GM19397 (cell line): ENCODE data around the gene BMP5.
"Not testable (repeated sequence)": the region's sequence is repeated elsewhere in the genome, so short reads cannot be mapped to it uniquely, and the experiment has no call there.

Experiments used
- ATAC-seq: cut with Tn5 transposase; IDR thresholded peaks from one replicate; pipeline ENCODE4 v1.9.1; 2021; ENCODE audit warnings: mild to moderate bottlenecking, moderate library complexity; ENCODE audit not compliant: unreplicated experiment

BMP5 gene

DNA sequence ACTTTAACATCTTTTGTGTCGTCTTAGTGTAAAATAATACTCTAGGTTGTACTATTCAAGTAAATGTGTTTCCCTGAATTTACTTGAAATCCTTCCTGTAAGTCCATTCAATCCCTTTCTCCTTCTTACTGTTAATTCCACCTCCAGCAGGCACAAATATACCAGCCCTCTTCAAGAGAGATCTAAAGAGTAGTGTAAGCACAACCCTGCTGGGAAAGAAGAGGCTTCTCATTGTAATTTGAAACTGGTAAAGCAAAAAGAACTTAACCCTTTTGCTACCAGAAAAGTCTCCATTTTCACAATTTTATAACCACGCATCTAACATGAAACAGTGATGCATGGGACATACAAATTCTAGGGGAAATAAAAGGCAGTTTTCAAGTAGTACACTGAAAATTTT lies at the start of gene BMP5:
TSS of gene BMP5 (minus strand) at position 191 of the 400 bp plus-strand sequence. CDS start 725 bp downstream, outside the sequence.
- ATAC-seq: no peak

DNA sequence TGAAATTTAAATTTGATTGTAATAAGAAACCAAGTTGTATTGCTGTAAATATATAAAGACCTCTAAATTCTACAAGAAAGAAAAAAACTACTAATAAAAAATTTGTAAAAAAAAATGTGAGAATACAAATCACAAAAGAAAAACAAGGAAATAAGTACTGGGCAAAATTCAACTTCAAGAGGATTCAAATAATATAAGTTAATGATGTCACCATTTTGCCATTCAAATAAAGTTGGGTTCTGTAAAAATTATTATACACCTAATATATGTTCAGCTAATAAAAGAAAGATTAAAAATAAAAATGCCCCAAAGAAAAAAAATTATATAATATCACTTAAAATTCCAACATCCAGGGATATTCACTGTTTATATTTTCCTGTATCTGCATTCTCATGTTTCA lies 47.0 kb upstream of the BMP5 start:
- ATAC-seq: no peak

DNA sequence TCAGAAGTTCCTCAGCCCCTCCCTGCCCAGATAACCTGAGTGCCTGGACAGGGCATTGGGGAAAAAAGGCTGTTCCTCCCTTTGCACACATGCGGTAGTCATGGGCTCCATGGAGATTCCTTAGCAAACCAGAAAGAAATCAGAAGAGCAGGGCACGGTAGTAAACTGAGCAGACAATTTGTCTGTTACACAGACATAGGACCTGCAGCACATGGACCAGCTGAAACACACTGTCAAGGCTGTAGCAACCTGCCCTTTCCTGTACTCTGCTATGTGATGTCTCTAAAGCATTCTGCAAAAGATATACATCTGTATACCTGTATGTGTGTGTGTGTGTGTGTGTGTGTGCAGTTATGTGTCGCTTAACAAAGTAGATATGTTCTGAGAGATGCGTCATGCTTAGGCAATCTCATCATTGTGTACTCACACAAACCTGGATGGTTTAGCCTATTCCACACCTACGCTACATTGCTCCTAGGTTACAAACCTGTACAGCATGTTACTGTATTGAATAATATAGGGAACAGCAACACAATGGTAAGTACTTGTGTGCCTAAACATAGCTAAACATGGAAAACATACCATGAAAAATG lies 44.4 kb upstream of the BMP5 start:
- ATAC-seq: no peak

DNA sequence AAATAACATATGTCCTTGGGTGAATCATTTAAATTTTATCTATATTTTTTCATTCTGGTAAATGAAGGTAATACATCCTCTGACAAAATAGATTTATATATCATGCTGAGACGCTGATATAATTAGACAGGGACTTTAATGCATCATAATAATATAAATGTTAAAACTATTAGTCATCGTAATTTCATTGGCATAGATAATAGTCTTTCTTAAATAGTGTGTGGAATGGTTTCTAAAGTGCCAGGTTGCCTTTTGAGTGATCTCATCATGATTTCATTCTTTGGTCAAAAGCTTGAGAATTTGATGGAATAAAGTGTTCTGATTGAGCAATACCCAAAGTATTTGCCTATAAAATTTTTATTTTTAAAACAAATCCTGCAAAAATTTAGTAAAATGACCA lies 43.2 kb upstream of the BMP5 start:
- ATAC-seq: no peak

DNA sequence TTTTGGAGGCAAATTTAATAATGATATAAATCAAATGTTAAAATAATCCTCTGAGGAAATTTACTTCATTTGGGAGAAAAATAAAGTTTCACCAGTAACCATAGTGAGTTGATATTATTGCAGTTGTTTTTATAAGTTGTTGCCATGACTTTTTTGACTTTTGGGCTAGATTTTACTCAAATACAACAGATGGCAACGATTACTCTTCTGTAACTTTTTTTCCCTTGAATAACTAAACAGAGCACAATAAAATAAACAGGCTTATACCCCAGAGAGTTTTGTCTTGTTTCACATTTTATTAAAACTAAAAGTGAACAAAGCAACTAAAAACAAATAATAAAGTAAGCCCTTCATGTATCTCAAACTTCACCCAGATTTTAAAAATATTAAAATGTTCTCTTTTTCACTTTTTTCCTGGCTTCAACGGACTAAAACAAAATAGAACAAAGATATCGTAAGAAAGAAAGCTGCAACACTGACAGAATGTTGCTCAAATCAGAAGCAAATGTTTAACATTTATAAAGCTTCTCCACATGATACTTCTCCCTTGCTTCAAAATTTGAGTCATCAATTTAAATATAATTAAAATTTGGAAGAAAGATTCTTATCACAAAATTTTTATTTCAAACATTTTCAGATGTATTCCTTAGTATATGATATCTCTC lies 42.5 kb upstream of the BMP5 start:
- no peak for ATAC-seq

DNA sequence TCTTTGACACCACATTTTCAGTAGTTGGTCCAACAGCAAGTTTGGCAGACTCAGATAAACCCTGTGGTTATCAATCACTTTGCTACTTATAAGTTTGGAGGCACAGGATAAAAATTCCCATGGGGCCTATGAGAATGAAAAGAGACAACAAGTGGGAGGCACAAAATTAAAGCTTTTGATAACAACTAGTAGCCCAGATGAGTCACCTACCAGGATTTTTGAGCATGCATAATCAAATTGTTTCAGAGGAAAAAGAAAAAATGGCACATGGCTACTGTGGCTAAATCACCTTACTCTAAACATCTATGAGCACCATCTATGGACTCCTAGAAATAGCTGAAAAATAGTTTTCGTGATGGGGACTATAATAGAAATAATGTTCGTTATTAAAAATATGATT lies 40.8 kb upstream of the BMP5 start:
- no peak for ATAC-seq

DNA sequence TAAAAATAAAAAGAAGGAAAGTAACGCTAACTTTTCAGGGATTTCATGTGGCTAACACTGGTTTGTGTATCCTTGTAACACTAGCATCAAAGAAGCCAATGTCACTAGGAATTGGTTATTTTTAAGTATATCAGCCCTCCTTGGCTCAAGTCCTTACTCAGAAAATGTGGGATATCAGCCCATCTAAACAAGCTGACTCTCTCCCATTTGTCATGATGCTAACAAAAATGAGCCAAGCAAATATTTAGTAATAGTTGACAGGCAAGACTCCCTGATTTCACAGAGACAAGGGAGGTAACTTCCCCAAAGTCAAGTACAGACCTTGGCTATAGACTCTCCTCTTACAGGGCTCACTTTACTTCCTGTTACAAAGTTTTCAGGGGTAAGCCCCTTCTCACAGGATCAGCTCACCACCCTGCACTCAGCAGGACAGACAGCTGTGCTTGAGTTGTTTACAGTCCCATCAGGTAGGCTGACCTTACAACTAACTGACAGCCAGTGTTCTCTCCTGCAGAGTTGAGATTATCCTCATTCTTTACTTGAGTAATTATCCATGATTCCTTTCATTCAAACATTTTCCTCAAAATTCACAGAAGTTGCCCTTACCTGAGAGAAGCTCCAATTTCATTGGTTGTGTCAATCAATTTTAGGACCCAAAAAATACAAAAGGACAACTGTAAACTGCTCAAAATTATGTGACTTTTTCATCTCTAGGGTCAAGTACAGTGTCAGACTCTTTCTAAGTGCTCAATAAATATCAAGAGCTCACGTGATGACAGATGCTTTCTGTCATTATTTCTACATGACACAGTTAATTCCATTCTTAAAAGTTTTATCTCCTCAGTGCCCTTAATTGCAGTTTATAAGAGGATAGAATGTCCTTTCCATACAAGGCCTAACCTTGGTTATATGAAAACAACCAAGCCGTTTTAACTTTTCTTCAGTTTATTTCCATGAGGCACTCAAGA lies 38.1 kb upstream of the BMP5 start:
- ATAC-seq: no peak

DNA sequence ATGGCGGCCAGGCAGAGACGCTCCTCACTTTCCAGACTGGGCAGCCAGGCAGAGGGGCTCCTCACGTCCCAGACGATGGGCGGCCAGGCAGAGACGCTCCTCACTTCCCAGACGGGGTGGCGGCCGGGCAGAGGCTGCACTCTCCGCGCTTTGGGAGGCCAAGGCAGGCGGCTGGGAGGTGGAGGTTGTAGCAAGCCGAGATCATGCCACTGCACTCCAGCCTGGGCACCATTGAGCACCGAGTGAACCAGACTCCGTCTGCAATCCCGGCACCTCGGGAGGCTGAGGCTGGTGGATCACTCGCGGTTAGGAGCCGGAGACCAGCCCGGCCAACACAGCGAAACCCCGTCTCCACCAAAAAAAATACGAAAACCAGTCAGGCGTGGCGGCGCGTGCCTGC lies 35.1 kb upstream of the BMP5 start:
- ATAC-seq: not testable (repeated sequence)

DNA sequence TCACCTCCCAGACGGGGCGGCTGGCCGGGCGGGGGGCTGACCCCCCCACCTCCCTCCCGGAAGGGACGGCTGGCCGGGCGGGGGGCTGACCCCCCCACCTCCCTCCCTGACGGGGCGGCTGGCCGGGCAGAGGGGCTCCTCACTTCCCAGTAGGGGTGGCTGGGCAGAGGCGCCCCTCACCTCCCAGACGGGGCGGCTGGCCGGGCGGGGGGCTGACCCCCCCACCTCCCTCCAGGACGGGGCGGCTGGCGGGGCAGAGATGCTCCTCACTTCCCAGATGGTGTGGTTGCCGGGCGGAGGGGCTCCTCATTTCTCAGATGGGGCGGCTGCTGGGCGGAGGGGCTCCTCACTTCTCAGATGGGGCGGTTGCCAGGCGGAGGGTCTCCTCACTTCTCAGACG lies 34.5 kb upstream of the BMP5 start:
- ATAC-seq: not testable (repeated sequence)

DNA sequence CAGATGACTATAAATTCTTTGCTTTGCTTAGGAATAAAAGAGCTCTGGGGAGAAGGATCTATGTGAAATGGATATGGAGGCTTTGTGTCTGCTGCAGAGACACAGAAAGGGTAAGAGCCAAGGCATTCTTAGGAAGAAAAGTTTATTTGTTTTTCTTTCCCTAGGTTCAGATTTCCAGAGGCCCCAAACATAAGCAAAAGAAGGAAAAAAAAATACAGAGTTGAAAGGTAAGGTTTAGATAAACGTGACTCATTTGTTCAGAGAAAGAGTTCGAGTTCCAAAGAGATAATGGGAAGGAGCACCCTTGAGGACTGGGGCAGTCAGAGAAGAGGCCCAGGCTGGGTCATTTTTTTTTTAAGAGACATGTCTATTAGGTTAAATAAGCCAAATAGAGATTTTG lies 27.4 kb upstream of the BMP5 start:
- ATAC-seq: no peak

DNA sequence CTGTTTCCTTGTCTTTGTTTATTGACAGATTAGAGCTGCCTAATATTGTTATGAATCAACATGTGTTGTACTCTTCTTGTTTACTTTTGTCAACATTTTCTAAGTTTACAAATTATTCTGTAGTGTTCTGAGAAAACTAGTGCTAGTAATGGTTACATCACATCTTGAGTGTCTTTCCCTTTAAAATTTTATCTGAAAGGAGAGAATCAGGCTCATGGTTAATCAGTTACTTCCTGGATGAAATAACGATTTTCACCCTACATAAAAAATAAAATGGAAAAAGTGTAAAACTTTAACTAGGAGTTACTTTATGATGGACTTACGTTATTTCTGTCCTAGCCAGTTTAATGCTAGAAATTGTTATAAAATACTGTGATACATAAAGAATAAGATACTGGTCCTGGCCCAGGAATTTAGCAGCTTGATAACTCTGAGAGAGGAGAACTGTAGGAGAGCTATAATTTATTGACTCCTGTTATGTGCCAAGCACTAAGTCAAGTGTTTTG lies 26.4 kb upstream of the BMP5 start:
- ATAC-seq: no peak

DNA sequence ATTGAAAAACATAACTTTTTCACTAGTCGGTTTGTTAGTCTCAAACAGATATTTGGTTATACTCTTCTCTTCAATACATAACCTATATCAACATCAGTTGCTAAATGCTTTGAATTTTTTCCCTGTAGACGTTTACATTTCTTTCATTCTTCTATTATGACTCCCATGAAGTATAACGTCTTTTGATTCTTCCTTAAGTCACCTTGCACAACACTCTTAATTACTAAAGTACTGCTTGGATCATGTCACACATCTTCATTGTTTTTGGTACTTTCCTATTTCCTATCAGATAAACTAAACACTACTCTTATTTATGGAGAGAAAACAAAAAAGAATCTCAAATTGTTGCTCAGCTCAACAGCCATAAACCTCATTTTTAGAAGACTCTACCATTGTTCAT lies 23.0 kb upstream of the BMP5 start:
- no peak for ATAC-seq

DNA sequence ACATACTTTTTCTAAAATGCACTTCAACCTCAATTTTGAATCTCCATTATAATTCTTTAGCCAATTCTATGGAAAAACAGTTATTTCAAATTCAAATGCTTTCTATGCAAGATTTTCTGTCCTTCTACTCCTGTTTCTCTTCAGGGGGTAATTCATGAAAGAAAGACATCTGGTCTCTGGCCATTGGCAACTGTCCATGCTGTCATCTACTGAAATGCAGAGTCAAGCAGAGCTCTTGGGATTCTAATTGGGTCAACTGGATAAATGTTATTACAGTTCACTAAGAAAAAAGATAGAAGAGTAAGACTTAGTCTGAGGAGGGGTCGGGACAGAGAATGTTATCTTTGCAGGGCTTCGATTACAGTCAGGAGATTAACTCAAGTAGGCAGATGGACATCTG lies 22.0 kb upstream of the BMP5 start:
- ATAC-seq: no peak

DNA sequence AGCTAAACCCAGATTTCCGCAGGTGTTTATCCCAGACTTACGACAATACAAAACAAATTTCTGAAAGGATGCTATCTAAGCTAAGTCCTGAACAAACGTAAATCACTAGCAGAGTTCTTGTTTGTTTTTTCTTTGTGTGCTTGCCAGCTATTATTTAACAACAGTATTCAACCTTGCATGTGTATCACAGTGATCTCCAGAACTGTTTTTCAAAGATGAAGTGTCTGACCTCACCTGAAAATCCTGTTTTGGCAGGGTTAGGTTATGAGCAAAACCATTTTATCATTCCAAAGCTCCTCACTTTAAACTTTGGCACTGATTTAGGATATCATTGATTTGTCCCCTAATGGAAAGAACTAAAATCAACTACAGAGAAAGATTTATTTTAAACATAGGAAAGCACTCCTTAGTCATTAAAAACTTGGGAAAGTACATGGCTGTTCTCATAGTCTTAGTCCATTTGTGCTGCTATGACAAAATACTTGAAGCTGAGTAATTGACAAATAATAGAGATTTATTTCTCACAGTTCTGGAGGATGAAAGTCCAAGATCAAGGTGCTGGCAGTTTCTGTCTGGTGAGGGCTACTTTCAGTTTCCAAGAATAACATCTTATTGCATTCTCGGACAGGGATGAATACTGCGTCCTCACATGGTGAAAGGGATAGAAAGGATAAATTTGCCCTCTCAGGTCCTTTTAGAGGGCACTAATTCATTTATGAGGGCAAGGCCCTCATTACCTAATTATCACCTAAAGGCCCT lies 20.8 kb upstream of the BMP5 start:
- ATAC-seq: no peak

DNA sequence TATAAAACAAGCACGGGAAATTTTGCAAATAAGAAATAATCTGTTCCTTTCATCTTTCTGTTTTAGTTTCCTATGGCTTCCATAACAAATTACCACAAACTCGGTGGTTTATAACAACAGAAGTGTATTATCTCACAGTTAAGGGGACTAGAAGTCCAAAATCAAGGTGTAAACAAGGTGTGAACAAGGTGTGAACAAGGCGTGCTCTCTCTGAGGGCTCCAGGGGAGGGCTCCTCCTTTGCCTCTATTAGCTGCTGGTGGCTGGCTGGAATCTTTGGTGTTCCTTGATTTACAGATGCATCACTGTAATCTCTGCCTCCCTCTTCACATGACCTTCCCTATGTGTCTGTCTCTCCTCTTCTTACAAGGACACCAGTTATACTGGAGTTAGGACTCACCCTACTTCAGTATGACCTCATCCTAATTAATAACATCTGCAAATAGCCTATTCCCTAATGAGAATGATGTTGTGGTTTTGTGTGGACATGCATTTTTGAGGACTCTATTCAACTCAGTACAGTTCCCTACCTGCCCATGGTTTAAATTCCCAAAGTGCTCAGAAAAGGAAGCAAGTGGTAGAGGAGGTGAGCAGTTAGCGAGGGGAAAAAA lies 17.5 kb upstream of the BMP5 start:
- ATAC-seq: no peak

DNA sequence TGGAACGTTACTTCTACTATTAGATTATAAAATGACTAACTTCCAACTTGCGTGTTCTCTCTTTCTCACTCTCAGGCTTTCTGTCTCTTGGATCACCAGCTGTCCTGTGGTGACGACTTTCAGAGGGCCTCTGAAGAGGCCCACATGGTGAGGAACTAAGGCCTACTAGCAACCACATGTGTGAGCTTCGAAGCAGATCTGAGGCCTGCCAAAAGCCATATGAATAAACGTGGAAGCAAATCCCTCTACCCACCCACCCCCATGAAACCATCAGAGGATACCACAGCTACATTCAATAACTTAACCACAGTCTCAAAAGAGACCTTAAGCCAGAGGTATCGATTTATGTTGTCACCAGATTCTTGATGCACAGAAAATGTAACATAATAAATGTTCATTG lies 13.5 kb upstream of the BMP5 start:
- ATAC-seq: peak; percentile 46

DNA sequence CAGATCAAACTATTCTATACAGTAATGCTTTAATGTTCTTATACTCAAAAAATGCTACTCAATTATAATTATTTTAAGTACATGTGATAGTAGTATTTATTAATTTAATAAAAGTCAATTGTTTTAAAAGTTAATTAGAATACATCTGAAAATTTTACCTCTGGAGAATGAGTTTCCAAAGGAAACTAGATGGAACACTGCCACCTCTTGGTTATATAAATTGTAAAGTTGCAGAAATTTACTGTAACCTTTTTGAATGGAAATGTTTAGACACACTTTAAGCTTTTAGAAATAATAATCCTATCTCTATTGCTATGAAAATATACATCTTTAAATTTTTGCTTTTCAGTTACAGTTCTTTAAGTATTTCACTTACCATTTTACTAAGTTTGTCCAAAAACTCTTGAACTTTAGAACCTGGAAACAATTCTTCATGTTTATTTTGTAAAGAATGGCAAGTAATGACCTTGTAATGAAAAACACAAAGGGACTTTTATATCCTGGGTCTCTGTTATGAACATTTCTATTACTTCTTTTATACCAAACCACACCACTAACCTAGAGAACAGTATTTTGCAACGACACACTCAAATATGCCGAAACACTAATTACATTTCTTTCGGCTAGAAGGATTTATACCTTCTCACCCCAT lies 10.9 kb upstream of the BMP5 start:
- ATAC-seq: no peak

DNA sequence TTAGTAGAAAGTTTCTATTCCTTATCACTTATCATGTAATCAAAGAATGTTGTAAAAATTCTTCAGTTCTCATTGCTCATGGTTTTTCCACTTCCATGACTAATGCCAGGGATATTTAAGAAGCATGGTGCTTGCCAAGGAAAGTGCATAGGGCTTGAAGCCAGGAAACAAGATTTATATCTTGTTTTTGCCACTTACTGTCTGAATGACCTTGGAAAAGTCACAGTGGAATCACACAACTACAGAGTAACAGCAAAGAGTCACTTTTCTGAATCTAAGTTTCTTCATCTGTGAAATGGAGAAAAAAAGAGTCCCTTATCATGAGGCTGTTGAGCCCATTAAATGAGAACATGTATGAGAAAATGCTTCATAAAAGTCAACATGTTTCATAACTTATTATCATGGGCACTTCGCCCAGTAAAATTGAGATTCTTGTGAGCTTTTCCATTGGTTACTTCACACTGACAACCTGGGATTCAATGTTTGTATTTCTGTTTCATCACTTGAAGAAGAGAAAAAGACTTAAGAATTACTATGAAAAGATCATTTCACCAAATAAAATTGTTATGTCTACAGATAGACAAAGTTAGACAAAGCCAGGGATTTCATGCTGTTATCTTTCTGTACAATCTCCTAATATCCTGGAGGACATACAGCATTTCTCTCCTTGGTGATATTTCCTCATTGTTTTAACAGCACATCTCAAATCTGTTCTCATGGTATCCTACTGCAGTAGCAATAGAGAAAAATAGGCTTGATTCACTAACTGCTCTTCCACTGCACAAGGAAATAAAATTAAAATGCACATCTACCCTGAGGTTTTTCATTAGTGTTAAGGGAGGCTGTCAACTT lies 7.6 kb upstream of the BMP5 start:
- no peak for ATAC-seq

DNA sequence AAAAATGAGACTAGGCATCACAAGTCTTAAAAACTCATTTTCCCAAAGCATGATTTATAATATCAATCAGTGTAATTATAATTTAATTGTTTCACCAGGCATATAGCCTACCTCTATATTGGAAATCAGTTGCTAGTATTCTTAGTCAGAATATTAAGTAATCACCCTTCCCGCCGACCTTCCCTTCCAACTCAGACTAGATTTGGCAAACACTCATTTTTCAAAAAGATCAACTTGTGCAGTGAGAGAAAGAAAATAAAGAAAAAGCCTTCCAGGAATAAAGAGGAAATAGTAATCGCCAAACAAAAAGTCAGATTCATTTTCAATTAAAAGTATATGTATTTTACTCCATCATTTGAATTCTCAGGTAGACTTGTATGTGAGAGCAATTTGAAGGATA lies 1.9 kb upstream of the BMP5 start:
- no peak for ATAC-seq
